KMS-11 (cell line): ENCODE results near the gene CEL.

Experiments used
- H2AFZ ChIP-seq: fragments of 200-600 bp; sonication (generic); 2 replicates; pipeline ENCODE4 v1.6.1; 2016; ENCODE audit warnings: antibody characterized with exemption, mixed run types, low read depth
- H3K27ac ChIP-seq: fragments of 200-600 bp; sonication (generic); 2 replicates; pipeline ENCODE4 v1.6.1; 2016; ENCODE audit warnings: mild to moderate bottlenecking, mixed run types
- H3K27me3 ChIP-seq: fragments of 200-600 bp; sonication (generic); 2 replicates; pipeline ENCODE4 v1.6.1; 2017; ENCODE audit warnings: mild to moderate bottlenecking, low read depth, mixed run types, moderate library complexity; ENCODE audit not compliant: insufficient read depth
- H3K36me3 ChIP-seq: fragments of 200-600 bp; sonication (generic); 2 replicates; pipeline ENCODE4 v1.6.1; 2017; ENCODE audit warnings: mild to moderate bottlenecking, mixed run types; ENCODE audit not compliant: insufficient read depth
- H3K4me1 ChIP-seq: fragments of 200-600 bp; sonication (generic); 2 replicates; pipeline ENCODE4 v1.6.1; 2016; ENCODE audit warnings: mild to moderate bottlenecking, low read depth, mixed run types; ENCODE audit not compliant: poor library complexity, severe bottlenecking
- H3K4me2 ChIP-seq: fragments of 200-600 bp; sonication (generic); 2 replicates; pipeline ENCODE4 v1.7.0; 2016; ENCODE audit warnings: mild to moderate bottlenecking, mixed run types
- H3K4me3 ChIP-seq: fragments of 200-600 bp; sonication (generic); IDR thresholded peaks from 2 replicates; pipeline ENCODE4 v1.6.1; 2017; ENCODE audit warnings: low read depth, low read length, mixed read lengths; ENCODE audit not compliant: insufficient read depth
- H3K79me2 ChIP-seq: fragments of 200-600 bp; sonication (generic); 2 replicates; pipeline ENCODE4 v1.6.1; 2016; ENCODE audit warnings: low read depth, mixed run types; ENCODE audit not compliant: insufficient read depth
- H3K9ac ChIP-seq: fragments of 200-600 bp; sonication (generic); 2 replicates; pipeline ENCODE4 v1.6.1; 2016; ENCODE audit warnings: mild to moderate bottlenecking, mixed run types
- H4K20me1 ChIP-seq: fragments of 200-600 bp; sonication (generic); 2 replicates; pipeline ENCODE4 v1.6.1; 2016; ENCODE audit warnings: mild to moderate bottlenecking, mixed run types; ENCODE audit not compliant: insufficient read depth
- CTCF ChIP-seq: fragments of 200-600 bp; sonication (generic); conservative IDR thresholded peaks from 2 replicates; pipeline ENCODE4 v1.6.1; 2017; ENCODE audit warnings: low read depth, mild to moderate bottlenecking, antibody characterized with exemption, low read length, moderate library complexity, mixed read lengths

The CEL gene

GRCh38 chr9:133028221-133028620 lies 33.6 kb upstream of the CEL start:
- no peak overlapping the region for H3K4me2 ChIP-seq
- H3K36me3 ChIP-seq, result no peaks in the 10 kb centered on the region
- peaks cover 23% of the 10 kb centered on the region for H3K79me2 ChIP-seq

GRCh38 chr9:133029994-133030316 lies 31.8 kb upstream of the CEL start:
- peak overlapping the region; percentile 55 for H2AFZ ChIP-seq
- TF ChIP-seq CTCF, result no peak
- peak overlapping the region; percentile 33 for H3K27ac ChIP-seq
- peak overlapping the region; percentile 71 for H3K9ac ChIP-seq
- H3K27me3 ChIP-seq, result no peaks in the 10 kb centered on the region
- H3K4me1 ChIP-seq, result peaks cover 9% of the 10 kb centered on the region
- peaks cover 41% of the 10 kb centered on the region for H3K79me2 ChIP-seq
- H3K4me3 ChIP-seq, result no peak overlapping the region
- H4K20me1 ChIP-seq, result no peaks in the 10 kb centered on the region
- H3K36me3 ChIP-seq, result no peaks in the 10 kb centered on the region
- peak overlapping the region; percentile 76 for H3K4me2 ChIP-seq

More at GRCh38 chr9:133028221-133028620, 33.6 kb upstream of the CEL start:
- Histone ChIP-seq H4K20me1 (no peaks in the 10 kb centered on the region), H3K27me3 (no peaks in the 10 kb centered on the region), H2AFZ (no peak overlapping the region), H3K4me1 (peaks cover 9% of the 10 kb centered on the region), H3K27ac (no peak overlapping the region), H3K9ac (no peak overlapping the region), H3K4me3 (no peak overlapping the region)
- no peak for TF ChIP-seq CTCF

DNA sequence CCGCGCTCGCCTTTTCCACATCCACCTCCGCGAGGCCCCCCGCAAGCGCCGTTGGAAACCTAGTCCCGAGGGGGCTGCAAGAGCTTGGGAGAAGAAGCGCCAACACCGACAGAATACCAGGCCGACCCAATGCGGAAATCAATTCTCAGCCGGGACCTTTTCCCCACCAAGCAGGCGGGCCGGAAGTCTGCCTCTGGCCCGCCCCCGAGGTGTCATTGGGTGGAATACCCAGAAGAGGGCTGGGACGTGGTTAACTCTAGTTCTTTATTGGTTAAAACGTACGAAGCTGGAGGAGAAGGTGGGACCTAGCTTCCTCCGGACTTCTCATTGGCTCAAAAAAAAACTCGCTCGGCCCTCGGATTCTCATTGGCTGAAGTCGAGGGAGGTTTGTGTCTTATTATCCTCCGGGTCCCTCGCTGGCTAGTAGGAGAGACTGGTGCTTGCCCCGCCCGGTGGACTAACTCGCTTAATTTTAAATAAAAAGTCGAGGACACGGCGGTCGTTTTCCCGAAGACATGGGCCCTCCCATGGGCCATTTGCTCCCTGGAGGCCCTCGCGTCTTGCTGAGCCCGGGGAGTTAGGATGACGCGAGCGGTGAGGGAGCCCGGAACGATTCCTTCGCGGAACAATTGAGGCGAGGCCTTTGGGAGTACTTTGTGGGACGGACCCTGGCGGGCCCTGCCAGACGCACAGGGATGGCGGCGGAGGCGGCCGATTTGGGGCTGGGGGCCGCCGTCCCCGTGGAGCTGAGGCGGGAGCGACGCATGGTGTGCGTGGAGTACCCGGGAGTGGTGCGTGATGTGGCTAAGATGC lies 31.3 kb upstream of the CEL start, which contains the start of gene GTF3C5:
Gene GTF3C5 (plus strand): TSS at position 681 of the 813 bp plus-strand sequence. CDS start 15 bp downstream, at position 696.
- TF ChIP-seq CTCF, result no peak; the same call in 1 of the 2 replicates
- H4K20me1 ChIP-seq, result no peaks in the 10 kb centered on the region
- no peak within 1 kb of the TSS for H3K4me3 ChIP-seq
- H2AFZ ChIP-seq, result peak within 1 kb of the TSS; percentile 79
- H3K4me2 ChIP-seq, result peak within 1 kb of the TSS; percentile 76
- H3K79me2 ChIP-seq, result peaks cover 46% of the 10 kb centered on the region
- no peaks in the 10 kb centered on the region for H3K27me3 ChIP-seq
- peaks cover 9% of the 10 kb centered on the region for H3K4me1 ChIP-seq
- H3K9ac ChIP-seq, result peak within 1 kb of the TSS; percentile 71
- H3K36me3 ChIP-seq, result no peaks in the 10 kb centered on the region
- peak within 1 kb of the TSS; percentile 58 for H3K27ac ChIP-seq

DNA sequence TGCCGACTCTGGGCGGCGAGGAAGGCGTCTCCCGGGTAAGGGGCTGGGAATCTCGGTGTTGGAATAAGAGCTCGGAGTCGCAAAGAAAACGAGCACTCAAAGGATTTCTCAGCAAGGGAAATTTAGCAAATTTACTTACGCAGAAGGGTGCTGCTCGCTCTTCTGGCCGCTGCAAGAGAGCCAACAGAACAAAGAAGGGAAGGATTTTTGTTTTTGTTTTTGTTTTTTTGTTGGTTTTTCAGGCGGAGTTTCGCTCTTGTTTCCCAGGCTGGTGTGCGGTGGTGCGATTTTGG lies 30.7 kb upstream of the CEL start:
- peak overlapping the region; percentile 58 for H3K27ac ChIP-seq
- H3K79me2 ChIP-seq, result peaks cover 50% of the 10 kb centered on the region
- H3K4me1 ChIP-seq, result peaks cover 9% of the 10 kb centered on the region
- H3K9ac ChIP-seq, result peak overlapping the region; percentile 70; the same call in 1 of the 2 replicates
- no peak overlapping the region for H3K4me3 ChIP-seq
- H4K20me1 ChIP-seq, result no peaks in the 10 kb centered on the region
- TF ChIP-seq CTCF, result no peak
- peak overlapping the region; percentile 79 for H2AFZ ChIP-seq
- no peaks in the 10 kb centered on the region for H3K36me3 ChIP-seq
- H3K4me2 ChIP-seq, result peak overlapping the region; percentile 74
- H3K27me3 ChIP-seq, result no peaks in the 10 kb centered on the region
